HG03135 (cell line): Measurements from ENCODE around the gene XDH.

Source experiments
- ATAC-seq: cut with Tn5 transposase; IDR thresholded peaks from one replicate; pipeline ENCODE4 v1.9.1; 2021; ENCODE audit warnings: mild to moderate bottlenecking, moderate library complexity; ENCODE audit not compliant: unreplicated experiment

XDH gene

GRCh38 chr2:31287654-31288053 is 126.9 kb downstream of the XDH start:
- no peak for ATAC-seq

- no peak for ATAC-seq
These were observed 127.5 kb downstream of the XDH start for GRCh38 chr2:31286961-31287550.

GRCh38 chr2:31286230-31286629 is 128.3 kb downstream of the XDH start:
- ATAC-seq: no peak
